Stimulated activated CD4-positive, alpha-beta T cell treated with anti-CD3 and anti-CD28 coated beads, TNF-alpha, amount 100 ng/mL, for 4 hours (primary cell): ENCODE data around the gene DOCK1.
"Not testable (repeated sequence)": the region's sequence is repeated elsewhere in the genome, so short reads cannot be mapped to it uniquely, and the experiment has no call there.

ENCODE experiments used
- DNase-seq, 3 experiments: peaks; one replicate each; pipeline ENCODE4 v3.0.0-alpha.2; 2020; ENCODE audit warnings: low read depth in 3 of 3

DOCK1 gene

GRCh38 chr10:127308031-127308430 lies 402.8 kb downstream of the DOCK1 start:
- no peak for DNase-seq

GRCh38 chr10:127309619-127310018 lies 404.4 kb downstream of the DOCK1 start:
- DNase-seq = not testable (repeated sequence)

- DNase-seq = no peak
Observed at GRCh38 chr10:127310430-127310829, 405.2 kb downstream of the DOCK1 start.

GRCh38 chr10:127310923-127311322 lies 405.7 kb downstream of the DOCK1 start:
- DNase-seq = no peak

GRCh38 chr10:127313996-127314700 lies 408.9 kb downstream of the DOCK1 start:
- DNase-seq = no peak

GRCh38 chr10:127314797-127315196 lies 409.6 kb downstream of the DOCK1 start:
- no peak for DNase-seq

GRCh38 chr10:127315888-127316287 lies 410.7 kb downstream of the DOCK1 start:
- no peak for DNase-seq

- DNase-seq = no peak
Observed at GRCh38 chr10:127318396-127318795, 413.2 kb downstream of the DOCK1 start.

- DNase-seq = no peak
Observed at GRCh38 chr10:127319271-127319670, 414.0 kb downstream of the DOCK1 start.

- DNase-seq = no peak
Observed at GRCh38 chr10:127319691-127320090, 414.5 kb downstream of the DOCK1 start.

- DNase-seq = no peak
Observed at GRCh38 chr10:127320176-127320575, 414.9 kb downstream of the DOCK1 start.

GRCh38 chr10:127322286-127322685 lies 417.1 kb downstream of the DOCK1 start:
- no peak for DNase-seq

GRCh38 chr10:127325506-127325905 lies 420.3 kb downstream of the DOCK1 start:
- DNase-seq = no peak

GRCh38 chr10:127326883-127327282 lies 421.7 kb downstream of the DOCK1 start:
- DNase-seq = no peak

GRCh38 chr10:127331696-127332095 lies 426.5 kb downstream of the DOCK1 start:
- no peak for DNase-seq

- no peak for DNase-seq
Observed at GRCh38 chr10:127332631-127333030, 427.4 kb downstream of the DOCK1 start.

GRCh38 chr10:127337801-127338200 lies 432.6 kb downstream of the DOCK1 start:
- no peak for DNase-seq

GRCh38 chr10:127338399-127339110 lies 433.3 kb downstream of the DOCK1 start:
- no peak for DNase-seq

GRCh38 chr10:127343821-127344220 lies 438.6 kb downstream of the DOCK1 start:
- no peak for DNase-seq

- no peak for DNase-seq
Observed at GRCh38 chr10:127344346-127344745, 439.1 kb downstream of the DOCK1 start.

GRCh38 chr10:127345231-127345965 lies 440.2 kb downstream of the DOCK1 start:
- no peak for DNase-seq

- no peak for DNase-seq
Observed at GRCh38 chr10:127346604-127347003, 441.4 kb downstream of the DOCK1 start.
